A673 (cell line): ENCODE data around the gene CELF4.

Source experiments
- CTCF ChIP-seq: fragments of 300-800, 200-600 bp; sonication (generic); conservative IDR thresholded peaks from 2 replicates; pipeline ENCODE4 v1.5.1; 2017; ENCODE audit warnings: low read depth, mild to moderate bottlenecking, antibody characterized with exemption, low read length, moderate library complexity, mixed read lengths
- EZH2 ChIP-seq: fragments of 200-600 bp; sonication (generic); IDR thresholded peaks from 2 replicates; pipeline ENCODE4 v1.6.1; 2017; ENCODE audit warnings: borderline replicate concordance, low read depth, mild to moderate bottlenecking, mixed read lengths, antibody characterized with exemption, low read length; ENCODE audit not compliant: poor library complexity, severe bottlenecking

GRCh38 chr18:37567994-37568359, 2.4 kb upstream of the CELF4 start:
- TF ChIP-seq CTCF (no peak), EZH2 (no peak)
